SK-N-SH treated with all-trans-retinoic acid at 6 μM for 48 hours (cell line): ENCODE results near the gene ZNF142.

Experiments
- ATAC-seq: fragments of 200-7000 bp; cut with Tn5 transposase; 3 replicates; pipeline ENCODE4 v1.9.1; 2020; ENCODE audit warnings: mild to moderate bottlenecking, moderate library complexity
- ARNTL ChIP-seq: fragments of 450-650 bp; formaldehyde crosslinking; IDR thresholded peaks from 2 replicates; pipeline ENCODE4 v1.5.0; 2020; ENCODE audit warnings: low read depth, mild to moderate bottlenecking, moderate library complexity, borderline replicate concordance
- CSDC2 ChIP-seq: fragments of 250-450 bp; sonication (Bioruptor Pico); IDR thresholded peaks from 2 replicates; pipeline ENCODE4 v1.5.0; 2020; ENCODE audit warnings: mild to moderate bottlenecking, moderate library complexity
- CSRNP3 ChIP-seq: fragments of 250-450 bp; sonication (Bioruptor Pico); IDR thresholded peaks from 2 replicates; pipeline ENCODE4 v1.5.1; 2021; ENCODE audit warnings: mild to moderate bottlenecking, moderate library complexity
- ESRRG ChIP-seq: fragments of 250-450 bp; sonication (Bioruptor Pico); IDR thresholded peaks from 2 replicates; pipeline ENCODE4 v1.6.1; 2021; ENCODE audit warnings: mild to moderate bottlenecking
- GLIS3 ChIP-seq: fragments of 250-450 bp; sonication (Bioruptor Pico); IDR thresholded peaks from 2 replicates; pipeline ENCODE4 v1.5.0; 2020; ENCODE audit warnings: mild to moderate bottlenecking, moderate library complexity
- ISL1 ChIP-seq: fragments of 250-450 bp; sonication (Bioruptor Pico); IDR thresholded peaks from 2 replicates; pipeline ENCODE4 v2.1.2; 2022; ENCODE audit warnings: mild to moderate bottlenecking, moderate library complexity
- OSR1 ChIP-seq: fragments of 250-450 bp; sonication (Bioruptor Pico); IDR thresholded peaks from 2 replicates; pipeline ENCODE4 v1.8.0; 2022; ENCODE audit warnings: moderate library complexity, mild to moderate bottlenecking, inconsistent platforms
- RARB ChIP-seq: fragments of 250-450 bp; sonication (Bioruptor Pico); IDR thresholded peaks from 2 replicates; pipeline ENCODE4 v1.8.0; 2021; ENCODE audit warnings: mild to moderate bottlenecking, moderate library complexity
- TCF4 ChIP-seq: fragments of 250-450 bp; sonication (Bioruptor Pico); IDR thresholded peaks from 2 replicates; pipeline ENCODE4 v1.8.0; 2021; ENCODE audit warnings: mild to moderate bottlenecking, moderate library complexity, borderline replicate concordance
- ZC3H10 ChIP-seq: fragments of 250-450 bp; sonication (Bioruptor Pico); IDR thresholded peaks from 2 replicates; pipeline ENCODE4 v1.5.1; 2021; ENCODE audit warnings: mild to moderate bottlenecking, moderate library complexity
- ZFP3 ChIP-seq: fragments of 250-450 bp; sonication (Bioruptor Pico); IDR thresholded peaks from 2 replicates; pipeline ENCODE4 v1.5.0; 2020; ENCODE audit warnings: mild to moderate bottlenecking, moderate library complexity
- ZNF565 ChIP-seq: fragments of 450-650 bp; formaldehyde crosslinking; conservative IDR thresholded peaks from 2 replicates; pipeline ENCODE4 v1.5.0; 2020; ENCODE audit warnings: low read depth, mild to moderate bottlenecking, moderate library complexity
- ZNF70 ChIP-seq: fragments of 450-650 bp; formaldehyde crosslinking; IDR thresholded peaks from 2 replicates; pipeline ENCODE4 v1.5.0; 2020; ENCODE audit warnings: mild to moderate bottlenecking, moderate library complexity
- ZNF8 ChIP-seq: fragments of 450-650 bp; formaldehyde crosslinking; IDR thresholded peaks from 2 replicates; pipeline ENCODE4 v1.5.0; 2020; ENCODE audit warnings: mild to moderate bottlenecking, moderate library complexity
- TF ChIP-seq, protein P1 (sequence below): fragments of 250-450 bp; sonication (Bioruptor Pico); IDR thresholded peaks from 2 replicates; pipeline ENCODE4 v1.5.0; 2020; ENCODE audit warnings: mild to moderate bottlenecking, moderate library complexity
- TF ChIP-seq, protein P2 (sequence below): fragments of 250-450 bp; sonication (Bioruptor Pico); IDR thresholded peaks from 2 replicates; pipeline ENCODE4 v1.8.0; 2020; ENCODE audit warnings: mild to moderate bottlenecking, moderate library complexity, borderline replicate concordance

Gene ZNF142

DNA sequence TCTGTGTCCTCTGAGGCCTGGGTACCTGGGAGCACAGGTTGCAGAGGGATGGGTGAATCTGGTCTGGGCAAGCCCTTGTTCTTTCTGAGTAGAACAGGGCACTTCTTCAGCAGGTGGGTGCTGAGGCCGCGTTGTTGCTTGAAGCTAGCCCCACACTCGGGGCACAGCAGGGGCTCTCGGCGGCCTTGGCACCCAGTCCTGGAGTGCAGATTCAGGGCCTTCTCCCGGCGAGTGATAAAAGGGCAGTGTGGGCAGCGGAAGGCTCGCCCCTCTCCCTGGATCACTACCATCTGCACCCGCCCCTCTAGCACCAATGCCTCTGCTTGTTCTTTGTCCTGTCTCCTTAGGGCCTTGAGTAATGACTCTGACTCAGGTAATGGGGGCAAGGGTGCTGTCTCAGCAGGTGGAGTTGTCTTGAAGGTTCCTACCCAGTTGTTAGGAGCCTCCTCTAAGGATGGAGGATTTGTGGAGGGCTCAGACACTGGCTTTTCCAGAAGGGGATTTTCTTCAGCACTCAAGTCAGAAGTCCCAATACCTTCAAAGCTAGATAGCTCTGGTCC, 15.6 kb downstream of the ZNF142 start:
- ATAC-seq: no peak
- TF ChIP-seq GLIS3 (CRISPR knock-in tag): no peak

- no peak for ATAC-seq
- no peak for TF ChIP-seq ARNTL (CRISPR knock-in tag)
- TF ChIP-seq ZNF70 (CRISPR knock-in tag): no peak
- no peak for TF ChIP-seq OSR1 (CRISPR knock-in tag)
- TF ChIP-seq, protein P1, sequence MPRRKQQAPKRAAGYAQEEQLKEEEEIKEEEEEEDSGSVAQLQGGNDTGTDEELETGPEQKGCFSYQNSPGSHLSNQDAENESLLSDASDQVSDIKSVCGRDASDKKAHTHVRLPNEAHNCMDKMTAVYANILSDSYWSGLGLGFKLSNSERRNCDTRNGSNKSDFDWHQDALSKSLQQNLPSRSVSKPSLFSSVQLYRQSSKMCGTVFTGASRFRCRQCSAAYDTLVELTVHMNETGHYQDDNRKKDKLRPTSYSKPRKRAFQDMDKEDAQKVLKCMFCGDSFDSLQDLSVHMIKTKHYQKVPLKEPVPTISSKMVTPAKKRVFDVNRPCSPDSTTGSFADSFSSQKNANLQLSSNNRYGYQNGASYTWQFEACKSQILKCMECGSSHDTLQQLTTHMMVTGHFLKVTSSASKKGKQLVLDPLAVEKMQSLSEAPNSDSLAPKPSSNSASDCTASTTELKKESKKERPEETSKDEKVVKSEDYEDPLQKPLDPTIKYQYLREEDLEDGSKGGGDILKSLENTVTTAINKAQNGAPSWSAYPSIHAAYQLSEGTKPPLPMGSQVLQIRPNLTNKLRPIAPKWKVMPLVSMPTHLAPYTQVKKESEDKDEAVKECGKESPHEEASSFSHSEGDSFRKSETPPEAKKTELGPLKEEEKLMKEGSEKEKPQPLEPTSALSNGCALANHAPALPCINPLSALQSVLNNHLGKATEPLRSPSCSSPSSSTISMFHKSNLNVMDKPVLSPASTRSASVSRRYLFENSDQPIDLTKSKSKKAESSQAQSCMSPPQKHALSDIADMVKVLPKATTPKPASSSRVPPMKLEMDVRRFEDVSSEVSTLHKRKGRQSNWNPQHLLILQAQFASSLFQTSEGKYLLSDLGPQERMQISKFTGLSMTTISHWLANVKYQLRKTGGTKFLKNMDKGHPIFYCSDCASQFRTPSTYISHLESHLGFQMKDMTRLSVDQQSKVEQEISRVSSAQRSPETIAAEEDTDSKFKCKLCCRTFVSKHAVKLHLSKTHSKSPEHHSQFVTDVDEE (CRISPR knock-in tag): no peak
- no peak for TF ChIP-seq ESRRG
- no peak for TF ChIP-seq TCF4
- TF ChIP-seq RARB (CRISPR knock-in tag): no peak
- TF ChIP-seq ZNF565: no peak
- TF ChIP-seq, all 23 proteins: peak for 0
Measured at GRCh38 chr2:218642786-218643185, 16.6 kb downstream of the ZNF142 start.

DNA sequence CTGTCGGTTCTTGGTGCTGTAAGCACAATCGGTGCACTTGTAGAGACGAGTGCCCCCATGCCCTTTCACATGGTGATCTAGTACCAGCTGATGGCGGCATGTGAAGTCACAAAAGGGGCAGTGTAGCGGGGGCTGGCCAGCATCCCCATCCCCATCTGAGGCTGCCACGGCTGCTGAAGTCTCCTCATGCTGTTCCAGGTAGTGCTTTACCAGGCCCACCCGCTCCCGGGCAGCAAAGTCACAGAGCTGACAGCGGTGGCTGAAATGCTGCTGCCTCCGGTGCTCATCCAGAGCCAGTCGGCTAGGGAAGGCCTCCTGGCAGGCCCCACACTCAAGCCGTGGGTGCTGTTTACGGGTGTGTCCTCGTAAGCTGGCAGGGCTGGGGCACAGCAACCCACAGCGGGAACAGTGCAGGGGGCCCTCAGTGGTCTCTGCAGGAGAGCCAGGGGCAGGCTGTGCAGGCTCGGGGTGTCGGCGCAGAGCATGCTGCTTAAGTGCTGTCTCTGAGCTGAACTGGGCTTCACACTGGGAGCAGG, 17.2 kb downstream of the ZNF142 start:
- no peak; the same call in 2 of the 3 replicates for ATAC-seq

More for the DNA sequence above, 17.2 kb downstream of the ZNF142 start:
- TF ChIP-seq, protein P2, sequence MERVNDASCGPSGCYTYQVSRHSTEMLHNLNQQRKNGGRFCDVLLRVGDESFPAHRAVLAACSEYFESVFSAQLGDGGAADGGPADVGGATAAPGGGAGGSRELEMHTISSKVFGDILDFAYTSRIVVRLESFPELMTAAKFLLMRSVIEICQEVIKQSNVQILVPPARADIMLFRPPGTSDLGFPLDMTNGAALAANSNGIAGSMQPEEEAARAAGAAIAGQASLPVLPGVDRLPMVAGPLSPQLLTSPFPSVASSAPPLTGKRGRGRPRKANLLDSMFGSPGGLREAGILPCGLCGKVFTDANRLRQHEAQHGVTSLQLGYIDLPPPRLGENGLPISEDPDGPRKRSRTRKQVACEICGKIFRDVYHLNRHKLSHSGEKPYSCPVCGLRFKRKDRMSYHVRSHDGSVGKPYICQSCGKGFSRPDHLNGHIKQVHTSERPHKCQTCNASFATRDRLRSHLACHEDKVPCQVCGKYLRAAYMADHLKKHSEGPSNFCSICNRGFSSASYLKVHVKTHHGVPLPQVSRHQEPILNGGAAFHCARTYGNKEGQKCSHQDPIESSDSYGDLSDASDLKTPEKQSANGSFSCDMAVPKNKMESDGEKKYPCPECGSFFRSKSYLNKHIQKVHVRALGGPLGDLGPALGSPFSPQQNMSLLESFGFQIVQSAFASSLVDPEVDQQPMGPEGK (CRISPR knock-in tag): no peak
- no peak for TF ChIP-seq ZNF8
- no peak for TF ChIP-seq ZNF565
- TF ChIP-seq ARNTL (CRISPR knock-in tag): no peak
- TF ChIP-seq TCF4: no peak
- no peak for TF ChIP-seq OSR1 (CRISPR knock-in tag)
- TF ChIP-seq ZC3H10 (CRISPR knock-in tag): no peak
- TF ChIP-seq ZNF70 (CRISPR knock-in tag): no peak
- no peak for TF ChIP-seq ISL1
- TF ChIP-seq GLIS3 (CRISPR knock-in tag): no peak
- TF ChIP-seq ESRRG: no peak
- no peak for TF ChIP-seq ZFP3
- TF ChIP-seq, protein P1 (CRISPR knock-in tag): no peak
- TF ChIP-seq CSRNP3: no peak
- no peak for TF ChIP-seq CSDC2 (CRISPR knock-in tag)
